GM21723 (cell line): ENCODE measurements around the gene CD68.
"Not testable (repeated sequence)": the region's sequence is repeated elsewhere in the genome, so short reads cannot be mapped to it uniquely, and the experiment has no call there.

Experiments
- ATAC-seq: cut with Tn5 transposase; IDR thresholded peaks from one replicate; pipeline ENCODE4 v1.9.1; 2021; ENCODE audit warnings: mild to moderate bottlenecking, moderate library complexity; ENCODE audit not compliant: unreplicated experiment

Gene CD68

GRCh38 chr17:7580604-7581575 lies 1.5 kb downstream of the CD68 start:
- ATAC-seq = no peak

- ATAC-seq = no peak
Measured at GRCh38 chr17:7582396-7583252, 3.2 kb downstream of the CD68 start.

- peak; percentile 68 for ATAC-seq
Measured at GRCh38 chr17:7583253-7584109, 4.0 kb downstream of the CD68 start, which contains the start of gene MPDU1. Gene MPDU1, plus strand, starts transcription at chr17:7583852. Its CDS starts 11 bp downstream, at chr17:7583863.

GRCh38 chr17:7586673-7587419 lies 7.4 kb downstream of the CD68 start:
- ATAC-seq = no peak

- no peak for ATAC-seq
Measured at GRCh38 chr17:7587420-7588151, 8.1 kb downstream of the CD68 start.

GRCh38 chr17:7588553-7589203 lies 9.2 kb downstream of the CD68 start:
- ATAC-seq = no peak

GRCh38 chr17:7589204-7589868 lies 9.9 kb downstream of the CD68 start:
- ATAC-seq = no peak

GRCh38 chr17:7589891-7590691 lies 10.7 kb downstream of the CD68 start, which contains the start of gene SOX15:
Gene SOX15, minus strand, starts transcription at chr17:7590094. Its CDS starts 418 bp downstream, at chr17:7589676.
- ATAC-seq = no peak

GRCh38 chr17:7590743-7591142 lies 11.3 kb downstream of the CD68 start:
- ATAC-seq = no peak

GRCh38 chr17:7591596-7591995 lies 12.2 kb downstream of the CD68 start:
- no peak for ATAC-seq

GRCh38 chr17:7592422-7593021 lies 13.1 kb downstream of the CD68 start:
- no peak for ATAC-seq

- no peak for ATAC-seq
Measured at GRCh38 chr17:7593296-7593695, 13.9 kb downstream of the CD68 start.

GRCh38 chr17:7597561-7597960 lies 18.1 kb downstream of the CD68 start:
- ATAC-seq = not testable (repeated sequence)

GRCh38 chr17:7606280-7606679 lies 26.8 kb downstream of the CD68 start:
- ATAC-seq = no peak

GRCh38 chr17:7610641-7611040 lies 31.2 kb downstream of the CD68 start:
- ATAC-seq = no peak

- no peak for ATAC-seq
Measured at GRCh38 chr17:7611635-7612293, 32.3 kb downstream of the CD68 start.
